H1 (cell line): Measurements from ENCODE around the gene MAP1LC3A. TPM values are rescaled to one million over a fixed set of nuclear protein-coding genes. Genes with fewer than 3 reads are reported as not detected.

Experiments used
- CTCF ChIA-PET: fragments of 300-600 bp; sonication (Branson Sonifier 250); formaldehyde crosslinking; loops from one replicate; lab custom pipeline; 2021; ENCODE audit not compliant: partially characterized antibody; lab: Charles Lee
- POLR2A ChIA-PET: fragments of 300-600 bp; sonication (Branson Sonifier 250); formaldehyde crosslinking; loops from one replicate; lab custom pipeline; 2021; ENCODE audit warnings: inconsistent platforms; ENCODE audit not compliant: partially characterized antibody; lab: Charles Lee
- DNase-seq, 2 experiments: peaks; one replicate each; pipeline versions ENCODE4 v3.0.0 to v3.0.0-alpha.2; 2010 to 2022; ENCODE audit warnings: low spot score in 2 of 2, low read depth in 1 of 2, mixed read lengths in 1 of 2
- FAIRE-seq: peaks from 2 replicates; lab custom pipeline; 2011; peaks lifted over from hg19 to GRCh38; lab: Jason Lieb, UNC
- H2AFZ ChIP-seq: 2 replicates; pipeline ENCODE4 v1.8.1; 2012; ENCODE audit warnings: low read length, inconsistent platforms
- H2AK5ac ChIP-seq: 2 replicates; pipeline ENCODE4 v1.6.1; 2013; ENCODE audit warnings: low read depth, low read length
- H2BK120ac ChIP-seq: replicated peaks from 2 replicates; pipeline ENCODE3; 2013; ENCODE audit warnings: low read depth, low read length, inconsistent platforms
- H2BK12ac ChIP-seq: 2 replicates; pipeline ENCODE4 v1.6.1; 2013; ENCODE audit warnings: low read depth, low read length
- H2BK15ac ChIP-seq: 2 replicates; pipeline ENCODE4 v1.6.1; 2013; ENCODE audit warnings: low read length
- H2BK20ac ChIP-seq: 2 replicates; pipeline ENCODE4 v1.6.1; 2013; ENCODE audit warnings: low read length
- H2BK5ac ChIP-seq: 2 replicates; pipeline ENCODE4 v1.6.1; 2013; ENCODE audit warnings: low read depth, low read length
- H3K14ac ChIP-seq: 2 replicates; pipeline ENCODE4 v1.6.1; 2013; ENCODE audit warnings: inconsistent platforms; ENCODE audit not compliant: insufficient read length
- H3K18ac ChIP-seq: 2 replicates; pipeline ENCODE4 v1.6.1; 2013; ENCODE audit warnings: low read length; ENCODE audit errors: extremely low read depth
- H3K23ac ChIP-seq: 2 replicates; pipeline ENCODE4 v1.6.1; 2013; ENCODE audit warnings: inconsistent platforms; ENCODE audit not compliant: insufficient read length
- H3K23me2 ChIP-seq: 2 replicates; pipeline ENCODE4 v1.6.1; 2013; ENCODE audit warnings: low read depth, low read length
- H3K27ac ChIP-seq: 2 replicates; pipeline ENCODE4 v1.6.1; 2011; ENCODE audit warnings: low read depth, low read length, inconsistent platforms
- H3K27me3 ChIP-seq, 4 experiments: replicated peaks in 1 of 4; 1 replicate in 1 of 4; 2 replicates in 3 of 4; pipeline versions ENCODE4 v1.6.1 to v1.8.1; 2011 to 2013; ENCODE audit warnings: low read length in 3 of 4, mild to moderate bottlenecking in 3 of 4, inconsistent platforms in 2 of 4, mixed read lengths in 2 of 4, moderate library complexity in 1 of 4; ENCODE audit not compliant: control insufficient read depth in 3 of 4, insufficient read depth in 3 of 4; ENCODE audit errors: extremely low read depth in 1 of 4
- H3K36me3 ChIP-seq, 4 experiments: 2 replicates each; pipeline versions ENCODE4 v1.6.1 to v1.8.1; 2011 to 2013; ENCODE audit warnings: mild to moderate bottlenecking in 4 of 4, low read length in 3 of 4, moderate library complexity in 2 of 4, control low read depth in 1 of 4, inconsistent platforms in 1 of 4; ENCODE audit not compliant: insufficient read depth in 4 of 4, control insufficient read depth in 2 of 4
- H3K4ac ChIP-seq: replicated peaks from 2 replicates; pipeline ENCODE3; 2013; ENCODE audit warnings: low read length, low read depth, mixed read lengths, inconsistent platforms; ENCODE audit not compliant: insufficient read length
- H3K4me1 ChIP-seq, 4 experiments: replicated peaks in 1 of 4; 1 replicate in 1 of 4; 2 replicates in 3 of 4; pipeline versions ENCODE4 v1.6.1 to v1.8.1; 2011 to 2013; ENCODE audit warnings: low read length in 3 of 4, inconsistent platforms in 2 of 4, mixed read lengths in 1 of 4; ENCODE audit not compliant: insufficient read depth in 4 of 4, control insufficient read depth in 3 of 4
- H3K4me2 ChIP-seq, 2 experiments: 2 replicates each; pipeline versions ENCODE4 v1.6.1 to v1.8.1; 2011 to 2013; ENCODE audit warnings: low read depth in 2 of 2, low read length in 2 of 2, control low read depth in 1 of 2, inconsistent platforms in 1 of 2, mild to moderate bottlenecking in 1 of 2; ENCODE audit not compliant: insufficient read depth in 1 of 2
- H3K4me3 ChIP-seq, 4 experiments: fragments of 200-600, 300-600 bp in 1 of 4; sonication (generic), shearing (Covaris generic), sonication (Bioruptor Twin) in 1 of 4; 2 replicates each; pipeline versions ENCODE4 v1.5.1 to v1.8.1; 2011 to 2016; ENCODE audit warnings: low read length in 4 of 4, low read depth in 3 of 4, control low read depth in 2 of 4, inconsistent platforms in 2 of 4, mild to moderate bottlenecking in 2 of 4, mixed read lengths in 1 of 4, moderate library complexity in 1 of 4; ENCODE audit not compliant: insufficient read depth in 2 of 4; ENCODE audit errors: extremely low read depth in 1 of 4
- H3K56ac ChIP-seq: replicated peaks from 2 replicates; pipeline ENCODE3; 2013; ENCODE audit warnings: low read depth, mild to moderate bottlenecking, mixed read lengths, low read length, inconsistent platforms; ENCODE audit not compliant: insufficient read length
- H3K79me1 ChIP-seq: 2 replicates; pipeline ENCODE4 v1.6.1; 2013; ENCODE audit warnings: low read depth, low read length, control low read depth
- H3K79me2 ChIP-seq, 2 experiments: 2 replicates each; pipeline versions ENCODE4 v1.6.1 to v1.8.1; 2012 to 2013; ENCODE audit warnings: low read length in 2 of 2, mild to moderate bottlenecking in 2 of 2, inconsistent platforms in 1 of 2; ENCODE audit not compliant: insufficient read depth in 2 of 2, control insufficient read depth in 1 of 2
- H3K9ac ChIP-seq, 4 experiments: replicated peaks in 1 of 4; 1 replicate in 1 of 4; 2 replicates in 3 of 4; pipeline versions ENCODE4 v1.6.1 to v1.8.1; 2011 to 2013; ENCODE audit warnings: low read depth in 3 of 4, low read length in 3 of 4, control low read depth in 2 of 4, mild to moderate bottlenecking in 2 of 4, moderate library complexity in 2 of 4, inconsistent platforms in 1 of 4; ENCODE audit errors: extremely low read depth in 1 of 4
- H3K9me3 ChIP-seq, 2 experiments: 2 replicates each; pipeline versions ENCODE4 v1.6.1 to v1.8.1; 2012 to 2013; ENCODE audit warnings: mild to moderate bottlenecking in 2 of 2, moderate library complexity in 2 of 2, control low read depth in 1 of 2, inconsistent platforms in 1 of 2, low read depth in 1 of 2, low read length in 1 of 2, mixed read lengths in 1 of 2; ENCODE audit not compliant: insufficient read depth in 2 of 2
- H4K20me1 ChIP-seq, 2 experiments: replicated peaks in 1 of 2; 2 replicates each; pipeline versions ENCODE3 to v1.8.1; 2011 to 2013; ENCODE audit warnings: inconsistent platforms in 2 of 2, low read length in 2 of 2, mild to moderate bottlenecking in 1 of 2; ENCODE audit not compliant: insufficient read depth in 2 of 2, control insufficient read depth in 1 of 2
- H4K5ac ChIP-seq: 2 replicates; pipeline ENCODE4 v1.6.1; 2013; ENCODE audit warnings: low read length, low read depth, mixed read lengths, inconsistent platforms; ENCODE audit not compliant: insufficient read length
- H4K8ac ChIP-seq: 2 replicates; pipeline ENCODE4 v1.8.0; 2013; ENCODE audit warnings: mild to moderate bottlenecking, moderate library complexity, low read length, inconsistent platforms; ENCODE audit not compliant: insufficient read depth; ENCODE audit errors: extremely low read depth
- H4K91ac ChIP-seq: replicated peaks from 2 replicates; pipeline ENCODE3; 2013; ENCODE audit warnings: low read length, mixed read lengths, inconsistent platforms; ENCODE audit not compliant: insufficient read length
- ASH2L ChIP-seq: fragments of 200-600, 300-600 bp; sonication (generic); IDR thresholded peaks from one replicate; pipeline ENCODE4 v1.7.1; 2017; ENCODE audit warnings: low read length
- CTBP2 ChIP-seq: IDR thresholded peaks from 2 replicates; pipeline ENCODE4 v1.7.0; 2011; ENCODE audit warnings: borderline replicate concordance, mild to moderate bottlenecking, moderate library complexity, mixed read lengths, low read length; ENCODE audit not compliant: insufficient read depth, insufficient read length
- HDAC6 ChIP-seq: IDR thresholded peaks from one replicate; pipeline ENCODE4 v1.7.1; 2012; ENCODE audit warnings: low read depth, mild to moderate bottlenecking, inconsistent platforms, low read length, moderate library complexity
- MAX ChIP-seq: IDR thresholded peaks from 2 replicates; pipeline ENCODE4 v1.6.1; 2012; ENCODE audit warnings: inconsistent platforms
- SIRT6 ChIP-seq: IDR thresholded peaks from one replicate; pipeline ENCODE4 v1.7.1; 2012; ENCODE audit warnings: low read length, inconsistent platforms
- WGBS, 2 experiments: shearing (Covaris generic) in 1 of 2; methylation state at CpG; one replicate each; pipeline versions ENCODE4 v1.1.6 to v1.1.7; 2013 to 2015; ENCODE audit warnings: low lambda C conversion rate in 2 of 2, mixed read lengths in 2 of 2, inconsistent platforms in 1 of 2, low coverage in 1 of 2, missing lambda C conversion rate in 1 of 2; ENCODE audit not compliant: insufficient replicate concordance in 2 of 2, insufficient coverage in 1 of 2, insufficient read length in 1 of 2; ENCODE audit errors: extremely low coverage in 1 of 2, missing lambda C conversion rate in 1 of 2; 5-methylcytosine and 5-hydroxymethylcytosine counted together
- polyA plus RNA-seq, 7 experiments: library from polyadenylated mRNA; depleted of rRNA in 3 of 7; stranded (reverse) in 5 of 7; unstranded in 2 of 7; fragments of >200 nt in 5 of 7; fragments of 200-250 nt in 2 of 7; gene quantifications; 1 replicate in 5 of 7; 2 replicates in 1 of 7; 4 replicates in 1 of 7; pipeline versions ENCODE4 v1.2.1 to v1.2.3, GENCODE V29; 2011 to 2013; ENCODE audit warnings: missing spikeins in 2 of 7, mixed read lengths in 2 of 7
- total RNA-seq: library from RNA; stranded (reverse); fragmentation: NEBNext Ultra II Directional; extraction: Animal tissue kit (Norgen Biotek cat#: 25700); gene quantifications from 2 replicates; pipeline ENCODE4 v1.2.1, GENCODE V29; 2021

The MAP1LC3A gene
- total and polyA plus RNA-seq, 2 of the 8 experiments (the other 6 are each of a cell fraction or from before 2014, with no cell fraction given): 5.0 to 6.1 TPM

- DNase-seq (no peak), FAIRE-seq (no peak)
- no peak overlapping the region for H3K27ac ChIP-seq
- H3K23ac ChIP-seq: no peak overlapping the region
- H4K20me1 ChIP-seq: peaks cover 0 to 1% of the 10 kb centered on the region in 2 experiments
- H3K4me3 ChIP-seq: no peak overlapping the region
- H3K56ac ChIP-seq: no peak overlapping the region
- no peak overlapping the region for H3K4me2 ChIP-seq
- H2BK15ac ChIP-seq: no peak overlapping the region
- H2BK5ac ChIP-seq: no peak overlapping the region
- no peak overlapping the region for H3K4ac ChIP-seq
- no peak overlapping the region for H4K5ac ChIP-seq
- no peak overlapping the region for H3K14ac ChIP-seq
- ChIA-PET POLR2A (no interaction called here), CTCF (interaction anchor here (0.7 kb wide), 1 partner anchor 67 kb away, joined by 3 read pairs; no protein-coding TSS in a partner anchor)
- H4K8ac ChIP-seq: no peak overlapping the region
- H3K9ac ChIP-seq: no peak overlapping the region
- no peak overlapping the region for H4K91ac ChIP-seq
- no peaks in the 10 kb centered on the region for H3K27me3 ChIP-seq
- 86% methylated on average over 8 of the region's 8 CpGs; no CpG with 5 or more reads in 1 of the 2 experiments for WGBS, 2 experiments
- no peak overlapping the region for H2BK12ac ChIP-seq
- H3K79me1 ChIP-seq: peaks cover 3% of the 10 kb centered on the region; the same call in 1 of the 2 replicates
- no peak overlapping the region for H3K18ac ChIP-seq
- H3K4me1 ChIP-seq: no peaks in the 10 kb centered on the region
- H3K9me3 ChIP-seq: no peaks in the 10 kb centered on the region
- no peak overlapping the region for H2AFZ ChIP-seq
- no peak overlapping the region for H2BK20ac ChIP-seq
- no peak for TF ChIP-seq CTBP2
- TF ChIP-seq ASH2L: no peak
- no peak for TF ChIP-seq HDAC6
- no peak for TF ChIP-seq MAX
- no peak for TF ChIP-seq SIRT6
- no peaks in the 10 kb centered on the region for H3K79me2 ChIP-seq
- H3K23me2 ChIP-seq: no peaks in the 10 kb centered on the region; the same call in 1 of the 2 replicates
- H3K36me3 ChIP-seq: no peaks in the 10 kb centered on the region
- H2AK5ac ChIP-seq: no peak overlapping the region
- no peak overlapping the region for H2BK120ac ChIP-seq
Observed at GRCh38 chr20:34604980-34605788, 46.7 kb downstream of the MAP1LC3A start.
